Stimulated activated CD4-positive, alpha-beta T cell treated with anti-CD3 and anti-CD28 coated beads, Interleukin-4, amount 100 ng/mL, for 24 hours (primary cell): Measurements from ENCODE around the gene SIPA1L3.

ENCODE experiments used
- DNase-seq: peaks from one replicate; pipeline ENCODE4 v3.0.0-alpha.2; 2020

The SIPA1L3 gene

DNA sequence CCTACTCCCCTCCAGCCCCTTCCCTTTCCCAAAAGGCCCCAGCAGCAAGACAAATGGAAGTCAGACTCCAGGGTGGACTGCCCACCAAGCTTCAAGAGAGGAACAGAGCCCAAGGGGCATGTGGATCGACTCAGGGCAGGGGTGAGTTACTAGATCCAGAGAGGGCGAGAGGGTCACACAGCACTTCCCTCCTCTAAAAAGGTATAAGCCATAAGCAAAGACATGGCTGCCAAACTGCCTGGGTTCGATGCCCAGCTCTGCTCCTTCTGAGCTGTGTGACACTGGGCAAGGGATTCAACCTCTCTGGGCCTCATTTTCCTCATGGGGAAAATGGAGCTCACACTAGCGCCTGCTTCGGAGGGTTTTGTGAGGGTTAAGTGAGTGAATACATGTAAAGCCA, 345.4 kb downstream of the SIPA1L3 start:
- DNase-seq = no peak

GRCh38 chr19:38252941-38253691, 346.1 kb downstream of the SIPA1L3 start:
- no peak for DNase-seq

- no peak for DNase-seq
Observed at GRCh38 chr19:38253788-38254187, 346.8 kb downstream of the SIPA1L3 start.

DNA sequence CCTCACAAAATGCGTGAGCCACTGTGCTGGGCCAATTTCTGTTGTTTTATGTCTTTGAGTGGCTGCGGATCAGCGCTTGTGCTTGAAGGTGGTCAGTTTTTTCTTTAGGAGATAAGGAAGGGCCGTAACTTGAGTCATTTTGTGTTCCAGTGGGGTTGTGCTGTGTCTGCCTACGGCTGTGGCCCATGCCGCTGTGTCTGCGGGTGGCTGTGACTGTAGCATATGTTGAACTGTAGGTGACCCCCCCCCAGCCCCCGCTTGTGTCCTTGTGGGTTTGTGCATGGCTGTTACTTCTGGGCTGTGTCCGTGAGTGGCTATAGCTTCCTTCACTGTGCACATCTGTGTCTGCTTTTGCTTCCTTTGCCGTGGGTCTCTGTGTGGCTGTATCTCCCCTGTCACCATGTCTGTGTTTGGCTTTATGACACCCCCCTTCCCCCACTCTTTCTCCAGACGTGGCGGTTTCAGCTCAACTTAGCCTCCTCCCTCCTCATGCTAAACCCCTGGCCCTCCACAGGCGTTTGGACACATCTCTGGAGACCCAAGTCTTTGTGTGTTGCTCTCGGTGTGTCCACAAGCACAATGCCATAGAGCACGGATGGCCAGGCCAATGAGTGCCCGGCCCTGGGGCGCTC, 348.5 kb downstream of the SIPA1L3 start:
- no peak for DNase-seq
